Stimulated activated CD8-positive, alpha-beta memory T cell treated with anti-CD3 and anti-CD28 coated beads, Interleukin-2, amount 100 ng/mL, for 1 hour (primary cell): Measurements from ENCODE around the gene ERMARD.

Source experiments
- DNase-seq, 2 donors: peaks; one replicate each; pipeline ENCODE4 v3.0.0-alpha.2; 2020; ENCODE audit warnings: low read depth in 2 of 2

ERMARD gene

GRCh38 chr6:169751242-169752073 is at the start of gene ERMARD, which contains the start of gene DYNLT2:
TSS of gene ERMARD (plus strand) at chr6:169751622. CDS start at chr6:169751658, 36 bp downstream.
TSS of gene DYNLT2 (minus strand) at chr6:169751572. CDS start at chr6:169751458, 114 bp downstream.
- peak; percentile 90 to 91 for DNase-seq

DNA sequence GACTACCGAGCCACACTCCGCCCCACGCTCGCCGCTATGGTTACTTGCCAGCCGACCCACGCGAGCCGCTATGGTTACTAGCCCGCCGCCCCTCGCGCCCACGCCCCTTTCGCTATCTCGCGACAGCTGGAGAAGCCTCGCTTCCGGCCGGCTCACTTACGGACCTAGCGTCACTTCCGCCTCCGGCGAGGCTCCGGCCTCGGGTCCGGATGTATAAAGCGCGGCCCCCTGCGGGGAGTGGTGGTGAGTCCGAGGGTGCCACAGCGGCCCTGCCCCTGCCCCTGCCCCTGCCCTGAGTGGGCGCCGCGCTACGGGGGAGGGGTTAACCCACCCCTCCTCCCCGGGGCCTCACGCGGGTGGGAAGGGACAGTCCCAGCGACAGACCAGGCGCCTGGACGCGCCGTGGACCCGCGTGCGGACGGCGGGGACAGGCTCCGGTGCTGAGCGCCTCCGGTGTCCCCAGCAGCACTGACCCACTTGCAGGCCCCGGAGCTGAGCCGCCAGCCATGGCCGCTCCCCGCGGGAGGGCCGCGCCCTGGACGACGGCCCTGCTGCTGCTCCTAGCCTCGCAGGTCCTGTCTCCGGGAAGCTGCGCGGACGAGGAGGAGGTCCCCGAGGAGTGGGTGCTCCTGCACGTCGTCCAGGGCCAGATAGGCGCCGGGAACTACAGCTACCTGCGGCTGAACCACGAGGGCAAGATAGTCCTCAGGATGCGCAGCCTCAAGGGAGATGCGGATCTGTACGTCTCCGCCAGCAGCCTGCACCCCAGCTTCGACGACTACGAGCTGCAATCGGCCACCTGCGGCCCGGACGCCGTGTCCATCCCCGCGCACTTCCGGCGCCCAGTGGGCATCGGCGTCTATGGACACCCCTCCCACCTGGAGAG is 49.2 kb upstream of the ERMARD start, which contains the start of the genes C6orf120 and WDR27:
C6orf120 (plus strand) TSS at position 173 of the 886 bp plus-strand sequence; CDS start at position 507, 334 bp downstream.
WDR27 (minus strand) TSS at position 76 of the 886 bp plus-strand sequence. CDS start 13,024 bp downstream, outside the sequence.
- DNase-seq: peak; percentile 95 to 97

DNA sequence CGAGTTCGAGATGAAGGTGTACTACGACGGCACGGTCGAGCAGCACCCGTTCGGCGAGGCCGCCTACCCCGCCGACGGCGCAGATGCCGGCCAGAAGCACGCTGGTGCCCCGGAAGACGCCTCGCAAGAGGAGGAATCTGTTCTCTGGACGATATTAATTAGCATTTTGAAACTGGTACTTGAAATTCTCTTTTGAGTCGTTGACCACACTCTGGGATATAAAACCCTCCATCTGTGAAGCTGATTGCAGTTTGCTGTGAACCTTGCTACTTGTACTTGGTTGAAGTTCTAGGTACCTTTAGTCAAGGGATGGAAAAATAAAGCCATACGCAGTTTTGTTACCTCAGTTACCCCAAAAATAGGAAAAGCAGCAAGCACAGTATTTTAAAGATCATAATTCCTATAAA is 48.6 kb upstream of the ERMARD start:
- DNase-seq: no peak

- DNase-seq: no peak
Measured at GRCh38 chr6:169707772-169708171, 43.6 kb upstream of the ERMARD start.

DNA sequence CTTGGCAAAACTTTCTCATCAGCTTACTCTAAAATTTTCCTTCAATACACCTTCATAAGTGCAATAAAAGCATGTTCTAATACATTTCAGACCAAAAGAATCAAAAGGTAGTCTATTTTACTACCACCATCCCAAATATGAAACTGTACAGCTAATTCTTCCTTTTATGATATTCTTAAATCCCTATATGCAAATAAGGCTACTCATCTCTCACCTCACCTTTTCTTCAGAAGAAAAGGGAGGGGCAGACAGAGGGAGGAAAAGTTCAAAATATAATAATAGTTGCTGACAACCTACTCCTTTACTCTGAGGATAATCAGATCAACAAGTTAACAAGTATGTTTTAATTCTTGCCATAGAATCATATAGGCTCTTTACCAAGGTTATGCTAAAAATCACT is 42.1 kb upstream of the ERMARD start:
- no peak for DNase-seq

DNA sequence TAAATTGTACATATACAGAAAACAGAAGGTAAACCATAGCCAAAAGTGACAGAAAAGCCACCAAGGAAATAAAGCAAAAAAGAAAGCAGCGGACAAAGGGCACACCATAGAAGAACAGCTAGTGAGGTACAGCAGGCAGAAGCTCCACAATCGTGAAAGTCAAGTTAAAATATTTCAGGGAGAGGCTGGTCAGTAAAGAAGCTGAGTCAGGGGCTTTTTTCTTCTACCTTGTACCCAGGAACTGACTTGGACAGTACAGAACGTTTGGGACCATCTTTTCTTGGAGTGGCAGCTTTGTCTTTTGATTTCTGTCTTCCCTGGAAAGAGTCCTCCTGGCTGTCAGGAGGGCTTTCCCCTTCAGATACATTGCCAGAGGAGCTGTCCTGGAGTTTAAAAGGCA is 41.4 kb upstream of the ERMARD start:
- DNase-seq: no peak

GRCh38 chr6:169714178-169714577 is 37.2 kb upstream of the ERMARD start:
- DNase-seq: no peak

DNA sequence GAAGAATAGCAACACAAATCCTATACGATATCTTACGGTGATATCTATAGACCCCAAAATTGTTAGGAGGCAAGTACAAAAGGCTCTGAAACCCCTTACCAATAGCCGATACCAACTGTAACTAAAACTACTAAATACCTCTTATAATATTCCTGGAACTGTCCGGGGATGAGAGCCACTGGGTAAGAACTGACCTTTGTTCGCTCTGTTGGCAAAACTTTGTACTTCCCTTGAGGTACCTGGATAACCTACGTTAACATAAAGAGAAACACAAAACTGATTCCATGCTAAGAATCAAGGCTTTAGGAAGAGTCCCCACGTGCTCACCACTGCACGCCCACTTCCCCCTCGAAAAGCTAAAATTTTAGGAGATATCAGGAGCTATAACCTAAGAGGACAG is 36.8 kb upstream of the ERMARD start:
- no peak for DNase-seq

DNA sequence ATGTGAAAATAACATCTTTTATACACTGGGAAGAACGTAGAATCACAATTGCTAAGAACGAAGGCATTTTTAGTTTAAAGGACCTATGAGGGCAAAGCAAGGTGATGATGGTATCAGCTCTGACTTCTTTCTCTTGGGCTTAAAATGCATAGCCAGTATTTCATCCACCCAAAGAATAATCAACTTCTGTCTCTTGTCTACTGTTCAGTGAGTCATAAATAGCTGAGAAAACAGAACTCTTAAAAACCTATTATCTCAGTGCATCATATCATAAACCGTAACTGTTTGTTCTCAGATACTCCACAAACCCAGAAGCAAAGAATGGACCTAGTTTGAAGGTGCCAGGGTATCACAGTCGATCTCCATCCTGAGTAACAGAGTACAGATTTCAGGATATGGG is 32.3 kb upstream of the ERMARD start:
- DNase-seq: no peak

GRCh38 chr6:169720207-169720855 is 31.1 kb upstream of the ERMARD start:
- DNase-seq: no peak

DNA sequence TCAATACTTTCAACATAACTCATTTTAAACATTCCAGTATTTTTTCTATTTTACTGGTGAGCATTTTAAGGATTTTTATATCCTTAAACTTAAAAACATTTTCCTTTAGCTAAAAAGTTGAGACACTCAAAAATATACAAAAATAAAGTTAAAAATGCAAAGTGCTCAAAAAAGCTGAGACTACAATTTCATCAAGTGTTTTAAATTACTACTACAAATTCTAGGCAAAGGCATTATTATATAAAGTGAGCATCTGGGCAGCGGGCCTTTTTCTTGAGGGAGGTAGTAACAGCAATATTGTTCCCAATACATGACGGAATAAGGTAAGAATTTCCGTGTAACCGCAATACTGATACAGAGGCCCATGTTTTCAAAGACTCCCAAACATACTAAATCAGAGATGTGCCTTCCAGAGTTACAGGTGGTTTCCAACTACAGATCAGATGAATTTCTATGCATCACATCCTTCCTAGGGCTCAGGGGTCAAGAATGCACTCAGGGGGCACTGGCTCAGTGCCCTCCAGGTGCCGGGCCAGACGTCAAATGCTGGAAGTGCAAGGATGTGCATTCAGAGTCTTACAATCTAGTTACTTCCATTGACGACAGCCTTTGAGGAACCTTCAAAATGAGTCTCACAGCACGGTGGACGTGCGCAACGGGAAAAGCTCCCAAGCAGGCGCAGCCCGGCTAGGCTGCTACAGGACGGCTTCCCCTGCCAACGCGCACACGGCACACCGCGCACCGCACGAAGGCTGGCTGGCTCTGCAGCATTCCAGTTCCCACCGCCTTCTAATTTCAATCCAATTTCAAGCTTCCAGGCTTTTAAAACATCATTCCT is 28.8 kb upstream of the ERMARD start:
- no peak for DNase-seq

GRCh38 chr6:169723200-169723909 is 28.1 kb upstream of the ERMARD start:
- DNase-seq: peak; percentile 30 to 49

GRCh38 chr6:169723991-169724493 is 27.4 kb upstream of the ERMARD start:
- DNase-seq: peak in 1 of 2 donors; percentile 19

DNA sequence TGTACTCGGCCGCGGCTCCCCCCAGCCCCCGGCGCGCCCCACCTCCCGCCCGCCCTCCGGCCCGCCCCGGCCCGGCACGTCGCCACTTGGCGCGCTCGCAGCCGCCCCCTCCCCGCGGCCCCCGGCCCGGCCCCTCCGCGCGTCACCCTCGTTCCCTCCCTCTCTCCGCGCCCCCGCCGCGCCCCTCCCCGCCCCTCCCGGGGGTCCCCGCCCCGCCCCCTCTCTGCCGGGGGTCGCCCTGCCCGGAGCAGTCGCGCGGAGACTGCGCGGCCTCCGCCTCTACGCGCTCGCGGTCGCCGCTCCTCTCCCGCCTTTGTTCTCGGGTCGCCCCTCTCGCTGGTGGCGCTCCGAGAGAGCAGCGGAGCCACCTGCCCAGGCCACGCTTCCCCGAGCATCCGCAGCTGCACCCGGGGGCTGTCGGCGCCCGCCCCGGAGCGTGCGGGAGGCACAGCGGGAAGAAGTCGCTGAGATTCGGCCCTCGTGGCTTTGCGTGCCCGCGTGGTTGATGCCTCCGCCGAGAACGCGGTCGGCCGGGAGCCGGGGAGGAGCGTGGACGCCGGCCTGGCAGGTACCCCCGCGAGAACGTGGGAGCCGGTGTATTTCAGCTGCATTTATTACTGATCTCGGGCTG is 26.8 kb upstream of the ERMARD start, which contains the start of gene PHF10:
PHF10 (minus strand) TSS at position 7 of the 631 bp plus-strand sequence. CDS start 569 bp downstream, outside the sequence.
- peak; percentile 37 to 51 for DNase-seq

DNA sequence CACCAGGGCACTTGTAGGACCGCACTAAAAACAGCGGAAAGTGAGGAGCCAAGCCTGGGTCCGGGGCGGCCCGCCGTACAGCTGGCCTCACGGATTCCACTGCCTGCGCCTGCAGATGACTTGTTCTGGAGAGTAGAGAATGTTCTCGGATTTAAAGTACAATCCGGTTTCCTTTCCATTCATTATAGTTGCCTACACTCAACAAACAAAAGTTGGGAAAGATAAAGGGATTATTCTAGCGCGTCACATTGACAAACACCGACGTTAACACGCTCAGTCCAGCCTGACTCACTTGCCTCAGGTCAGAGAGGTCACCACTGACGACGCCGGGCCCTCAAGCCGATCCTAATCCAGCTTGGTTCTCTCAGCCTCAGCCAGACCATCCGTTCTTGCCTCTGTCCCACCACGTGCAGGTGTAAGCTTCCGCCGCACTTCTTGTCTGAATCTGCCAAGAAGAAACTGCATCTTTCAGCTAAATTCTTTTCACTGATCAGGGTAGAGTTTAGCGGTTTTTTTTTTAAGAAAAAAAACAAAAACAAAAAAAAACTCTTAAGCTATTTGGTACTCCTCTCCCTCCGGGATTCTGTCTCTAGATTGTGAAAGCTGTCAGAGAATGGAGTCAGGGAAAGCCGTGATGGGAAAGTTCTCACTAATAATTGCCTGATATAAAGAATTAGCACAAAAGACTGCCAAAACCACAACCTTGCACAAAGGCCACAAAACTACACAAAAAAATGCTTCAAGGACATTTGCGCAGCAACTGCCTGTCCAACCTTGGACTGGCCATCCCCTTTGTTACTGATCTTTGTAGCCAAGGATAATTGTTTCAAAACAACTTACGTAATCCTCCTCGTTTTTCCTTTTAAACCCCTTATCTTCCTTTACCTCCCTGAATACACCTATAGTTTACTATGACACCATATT is 26.0 kb upstream of the ERMARD start:
- DNase-seq: no peak

DNA sequence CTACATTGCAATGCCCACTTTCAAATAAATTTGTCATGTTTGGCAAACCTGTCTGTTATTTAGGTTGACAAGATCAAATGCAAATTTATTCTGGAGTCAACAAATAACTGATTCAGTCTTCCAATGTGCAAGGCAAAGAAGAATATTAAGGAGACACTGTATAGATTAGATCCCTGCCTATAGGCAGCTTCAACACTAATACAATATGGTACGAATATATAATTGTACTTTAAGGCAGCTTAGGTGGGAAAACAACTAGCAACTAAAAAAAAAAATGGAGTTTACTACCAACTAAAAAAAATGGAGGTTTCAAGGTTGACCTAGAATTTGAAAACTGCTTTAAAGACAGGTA is 25.4 kb upstream of the ERMARD start:
- no peak for DNase-seq

DNA sequence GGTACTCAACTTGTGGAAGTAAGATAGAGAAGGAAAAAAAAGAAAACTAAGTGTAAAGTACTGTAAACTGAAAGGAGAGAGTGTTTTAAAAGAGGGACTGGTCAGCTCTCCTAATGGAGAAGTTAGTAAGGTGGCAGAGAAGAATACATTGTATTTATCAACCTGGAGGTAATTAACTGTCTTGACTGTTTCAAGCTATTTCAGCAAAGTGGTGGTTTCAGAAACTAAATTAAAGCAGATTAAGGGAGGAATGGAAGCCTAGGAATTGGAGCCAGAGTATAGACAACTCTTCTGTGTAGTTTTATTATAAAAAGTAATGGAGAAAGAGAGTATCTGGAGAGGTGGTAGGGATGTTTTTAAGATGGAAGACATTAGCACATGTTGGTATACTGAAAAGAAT is 24.5 kb upstream of the ERMARD start:
- DNase-seq: no peak

- no peak for DNase-seq
Measured at GRCh38 chr6:169729961-169730360, 21.5 kb upstream of the ERMARD start.
